Measurements from ENCODE around the gene TCEAL3. TPM values are rescaled to one million over a fixed set of nuclear protein-coding genes. Genes with fewer than 3 reads are reported as not detected.

Gene TCEAL3
- total RNA-seq, 4 donors from 2014 or later: 108 to 218 (median 150) TPM

DNA sequence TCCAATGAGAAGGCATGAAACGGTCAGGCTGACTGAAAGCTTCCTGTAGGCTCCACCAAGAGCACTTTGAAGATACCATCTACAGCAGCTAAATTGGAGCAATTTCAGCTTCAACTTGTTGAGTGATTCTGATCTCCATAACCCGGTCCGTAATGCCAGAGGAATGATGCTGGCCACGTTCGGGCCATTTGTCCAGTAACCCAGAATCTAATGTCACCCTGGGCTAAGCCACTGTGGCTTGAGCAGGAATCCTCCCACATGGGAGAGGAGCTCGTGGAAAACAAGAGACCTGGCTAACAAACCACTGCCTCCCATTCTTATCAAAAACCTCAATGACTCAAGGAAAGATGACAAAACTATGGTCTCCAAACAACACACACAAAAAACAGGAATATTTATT, 36.6 kb upstream of the TCEAL3 start:
- intact Hi-C loops (cut with DNase I): no loop called here
- no peaks in the 10 kb centered on the region for H3K9me3 ChIP-seq
- TF ChIP-seq, protein P1, sequence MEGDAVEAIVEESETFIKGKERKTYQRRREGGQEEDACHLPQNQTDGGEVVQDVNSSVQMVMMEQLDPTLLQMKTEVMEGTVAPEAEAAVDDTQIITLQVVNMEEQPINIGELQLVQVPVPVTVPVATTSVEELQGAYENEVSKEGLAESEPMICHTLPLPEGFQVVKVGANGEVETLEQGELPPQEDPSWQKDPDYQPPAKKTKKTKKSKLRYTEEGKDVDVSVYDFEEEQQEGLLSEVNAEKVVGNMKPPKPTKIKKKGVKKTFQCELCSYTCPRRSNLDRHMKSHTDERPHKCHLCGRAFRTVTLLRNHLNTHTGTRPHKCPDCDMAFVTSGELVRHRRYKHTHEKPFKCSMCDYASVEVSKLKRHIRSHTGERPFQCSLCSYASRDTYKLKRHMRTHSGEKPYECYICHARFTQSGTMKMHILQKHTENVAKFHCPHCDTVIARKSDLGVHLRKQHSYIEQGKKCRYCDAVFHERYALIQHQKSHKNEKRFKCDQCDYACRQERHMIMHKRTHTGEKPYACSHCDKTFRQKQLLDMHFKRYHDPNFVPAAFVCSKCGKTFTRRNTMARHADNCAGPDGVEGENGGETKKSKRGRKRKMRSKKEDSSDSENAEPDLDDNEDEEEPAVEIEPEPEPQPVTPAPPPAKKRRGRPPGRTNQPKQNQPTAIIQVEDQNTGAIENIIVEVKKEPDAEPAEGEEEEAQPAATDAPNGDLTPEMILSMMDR (IDR thresholded peaks at IDR 0.05): no peak
- TF ChIP-seq POLR2AphosphoS5 (IDR thresholded peaks at IDR 0.05) (no peak), POLR2A (IDR thresholded peaks at IDR 0.05; ENCODE audit: low read depth) (no peak), EP300 (IDR thresholded peaks at IDR 0.05) (no peak)
- no peaks in the 10 kb centered on the region for H3K36me3 ChIP-seq
- no peak overlapping the region for H3K27ac ChIP-seq (replicated peaks in 1 of 4)
- no peak for DNase-seq (ENCODE audit: extremely low spot score)
- H3K27me3 ChIP-seq: peaks cover 0 to 7% (median 0%) of the 10 kb centered on the region in 4 donors
- no peak overlapping the region for H3K4me3 ChIP-seq
- 80% methylated on average over 6 of the region's 6 CpGs for WGBS
- H3K4me1 ChIP-seq: no peaks in the 10 kb centered on the region

DNA sequence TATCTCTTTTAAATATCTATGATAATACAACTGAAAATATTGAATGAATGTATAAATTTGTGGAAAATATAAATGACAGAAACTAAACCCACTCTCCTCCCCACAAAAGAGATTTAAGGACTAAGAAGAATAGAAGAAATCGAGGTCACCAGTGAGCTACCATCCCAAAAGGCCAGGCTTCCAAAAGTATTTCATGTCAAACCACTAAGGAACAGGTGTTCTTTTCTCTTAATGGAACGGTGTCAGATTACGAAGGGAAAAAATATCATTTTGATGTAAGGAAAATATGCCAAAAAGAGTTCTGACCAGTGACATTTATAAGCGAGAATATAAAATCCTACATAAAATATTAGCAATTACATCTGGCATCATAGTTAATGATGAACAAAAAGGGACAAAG, 36.0 kb upstream of the TCEAL3 start:
- intact Hi-C loops (cut with DNase I): no loop called here
- Histone ChIP-seq H3K36me3 (no peaks in the 10 kb centered on the region), H3K27me3 (peaks cover 0 to 7% (median 0%) of the 10 kb centered on the region in 4 donors), H3K4me3 (no peak overlapping the region), H3K9me3 (no peaks in the 10 kb centered on the region), H3K27ac (replicated peaks in 1 of 4) (no peak overlapping the region), H3K4me1 (no peaks in the 10 kb centered on the region)
- TF ChIP-seq, protein P1 (IDR thresholded peaks at IDR 0.05): no peak
- no peak for TF ChIP-seq POLR2A (IDR thresholded peaks at IDR 0.05; ENCODE audit: low read depth)
- TF ChIP-seq POLR2AphosphoS5 (IDR thresholded peaks at IDR 0.05): no peak
- TF ChIP-seq EP300 (IDR thresholded peaks at IDR 0.05): no peak
- no peak for DNase-seq (ENCODE audit: extremely low spot score)
- WGBS: 71% methylated on average over 4 of the region's 4 CpGs

DNA sequence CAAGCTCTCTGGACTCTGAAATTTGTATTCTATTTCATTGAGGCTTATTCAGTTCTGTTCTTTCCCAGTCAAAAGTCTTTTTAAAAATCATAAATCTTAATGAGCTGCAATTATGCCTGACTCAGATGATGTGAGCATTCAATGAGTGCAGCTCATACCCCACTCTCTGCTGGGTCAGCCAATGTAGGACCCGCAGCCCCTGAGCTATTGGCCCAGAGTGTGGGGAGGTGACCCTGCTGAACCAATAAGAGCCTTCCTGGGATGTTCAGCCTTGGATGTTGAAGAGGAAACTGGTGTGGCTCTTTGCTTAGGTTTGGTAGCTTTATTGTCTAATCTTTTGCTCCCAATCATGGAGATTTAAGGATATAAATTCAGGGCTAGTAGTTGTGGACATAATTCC, 34.6 kb upstream of the TCEAL3 start:
- DNase-seq (ENCODE audit: extremely low spot score): no peak
- 85% methylated on average over 1 of the region's 1 CpG for WGBS

DNA sequence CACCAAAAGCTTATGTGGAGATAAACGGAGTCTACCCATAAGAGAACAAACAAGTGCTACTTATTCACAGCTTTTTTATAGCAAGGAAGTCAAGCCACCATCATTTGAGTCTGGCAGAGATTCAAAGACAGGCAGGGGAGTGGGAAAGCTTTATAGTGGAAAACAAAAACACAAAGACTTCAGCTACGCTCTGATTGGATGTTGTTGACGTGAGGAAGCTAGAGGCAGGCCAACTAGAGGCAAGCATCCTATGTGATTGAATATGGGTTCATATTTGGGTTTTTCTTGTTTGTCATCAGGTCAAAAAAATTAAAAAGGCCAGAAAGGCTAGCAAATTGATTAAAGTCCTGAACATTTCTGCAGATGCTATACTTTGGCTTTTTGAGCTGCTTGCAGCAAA, 23.2 kb upstream of the TCEAL3 start:
- TF ChIP-seq, protein P1 (IDR thresholded peaks at IDR 0.05): no peak
- TF ChIP-seq POLR2AphosphoS5 (IDR thresholded peaks at IDR 0.05) (no peak), POLR2A (IDR thresholded peaks at IDR 0.05; ENCODE audit: low read depth) (no peak), EP300 (IDR thresholded peaks at IDR 0.05) (no peak)
- Histone ChIP-seq H3K36me3 (peaks cover 0 to 6% (median 0%) of the 10 kb centered on the region in 4 donors), H3K4me1 (peaks cover 0 to 37% (median 10%) of the 10 kb centered on the region in 4 donors), H3K9me3 (no peaks in the 10 kb centered on the region), H3K4me3 (peak overlapping the region; percentile 67 to 77 (median 68)), H3K27ac (replicated peaks in 1 of 4) (peak overlapping the region in 3 of 4 donors; percentile 88 to 91 (median 88)), H3K27me3 (no peaks in the 10 kb centered on the region)
- WGBS: 85% methylated on average over 3 of the region's 3 CpGs
- DNase-seq (ENCODE audit: extremely low spot score): no peak
- intact Hi-C loops (cut with DNase I): no loop called here

More for the DNA sequence above, 34.6 kb upstream of the TCEAL3 start:
- H3K27me3 ChIP-seq: peaks cover 0 to 3% (median 0%) of the 10 kb centered on the region in 4 donors
- no peaks in the 10 kb centered on the region for H3K36me3 ChIP-seq
- no peaks in the 10 kb centered on the region for H3K9me3 ChIP-seq
- H3K27ac ChIP-seq (replicated peaks in 1 of 4): no peak overlapping the region
- intact Hi-C loops (cut with DNase I): no loop called here
- no peaks in the 10 kb centered on the region for H3K4me1 ChIP-seq
- TF ChIP-seq POLR2A (IDR thresholded peaks at IDR 0.05; ENCODE audit: low read depth) (no peak), EP300 (IDR thresholded peaks at IDR 0.05) (no peak), POLR2AphosphoS5 (IDR thresholded peaks at IDR 0.05) (no peak)
- TF ChIP-seq, protein P1 (IDR thresholded peaks at IDR 0.05): no peak
- H3K4me3 ChIP-seq: no peak overlapping the region
